Prostate gland (tissue), 2 donors: ENCODE measurements around the gene TBX10. TPM values are rescaled to one million over a fixed set of nuclear protein-coding genes. Genes with fewer than 3 reads are reported as not detected.

Source experiments
- DNase-seq: peaks from one replicate; pipeline ENCODE4 v3.0.0-alpha.2; 2019; ENCODE audit warnings: low spot score
- H3K27ac ChIP-seq, 2 donors: fragments of 200-600 bp; sonication (generic); 2 replicates each; pipeline ENCODE4 v1.5.1; 2017 to 2019
- H3K27me3 ChIP-seq: fragments of 200-600 bp; sonication (generic); replicated peaks from 2 replicates; pipeline ENCODE4 v1.5.1; 2019; ENCODE audit not compliant: insufficient read depth
- H3K36me3 ChIP-seq, 2 donors: fragments of 200-600 bp; sonication (generic); 1 replicate in 1 of 2; 2 replicates in 1 of 2; pipeline versions ENCODE4 v1.5.1 to v1.8.1; 2017 to 2019
- H3K4me1 ChIP-seq: fragments of 200-600 bp; sonication (generic); replicated peaks from 2 replicates; pipeline ENCODE4 v1.5.1; 2019
- H3K4me3 ChIP-seq, 2 donors: fragments of 200-600 bp; sonication (generic); 2 replicates each; pipeline ENCODE4 v1.5.1; 2017 to 2019
- H3K9me3 ChIP-seq: fragments of 200-600 bp; sonication (generic); 2 replicates; pipeline ENCODE4 v1.5.1; 2017
- CTCF ChIP-seq, 4 experiments: fragments of 200-600 bp in 2 of 4; fragments of 450-650 bp in 2 of 4; sonication (generic) in 2 of 4; IDR thresholded peaks; 1 replicate in 3 of 4; 2 replicates in 1 of 4; pipeline ENCODE4 v1.5.1; 2016 to 2019; ENCODE audit warnings: antibody characterized with exemption in 4 of 4, mild to moderate bottlenecking in 2 of 4, moderate library complexity in 2 of 4
- POLR2A ChIP-seq: fragments of 450-650 bp; IDR thresholded peaks from one replicate; pipeline ENCODE4 v1.6.1; 2016; ENCODE audit warnings: antibody characterized with exemption, mild to moderate bottlenecking
- POLR2AphosphoS5 ChIP-seq: sonication (generic); formaldehyde crosslinking; IDR thresholded peaks from one replicate; pipeline ENCODE4 v1.6.1; 2017; ENCODE audit warnings: antibody characterized with exemption
- WGBS: methylation state at CpG from one replicate; pipeline ENCODE4 v1.1.5; 2018; 5-methylcytosine and 5-hydroxymethylcytosine counted together
- intact Hi-C: fragments of 100-400 bp; cut with DNase I; formaldehyde crosslinking; loops from one replicate; pipeline ENCODE4 v1.14.2; 2022
- total RNA-seq, 2 donors: library from RNA; depleted of rRNA; stranded (reverse); fragments of >200 nt; gene quantifications; one replicate each; pipeline ENCODE4 v1.1.0, GENCODE V29; 2016

The TBX10 gene
- total RNA-seq, 2 donors from 2014 or later, result not detected

- no peak for TF ChIP-seq CTCF (IDR thresholded peaks at IDR 0.05)
- no peak for TF ChIP-seq POLR2AphosphoS5
- TF ChIP-seq POLR2A, result no peak
- H3K27me3 ChIP-seq, result no peaks in the 10 kb centered on the region
- 68% methylated on average over 7 of the region's 7 CpGs for WGBS
- no peak overlapping the region for H3K27ac ChIP-seq
- no peaks in the 10 kb centered on the region for H3K36me3 ChIP-seq
- intact Hi-C loops, result no loop called here
- no peak overlapping the region for H3K4me3 ChIP-seq
- no peaks in the 10 kb centered on the region for H3K9me3 ChIP-seq
- no peaks in the 10 kb centered on the region for H3K4me1 ChIP-seq
- no peak for DNase-seq
Measured at GRCh38 chr11:67617243-67617953, 22.2 kb downstream of the TBX10 start.

- no peak overlapping the region for H3K4me3 ChIP-seq
- 43% methylated on average over 11 of the region's 11 CpGs for WGBS
- H3K9me3 ChIP-seq, result no peaks in the 10 kb centered on the region
- H3K36me3 ChIP-seq, result no peaks in the 10 kb centered on the region
- H3K27ac ChIP-seq, result no peak overlapping the region
- intact Hi-C loops, result no loop called here
- H3K27me3 ChIP-seq, result no peaks in the 10 kb centered on the region
- no peak for DNase-seq
- no peaks in the 10 kb centered on the region for H3K4me1 ChIP-seq
- TF ChIP-seq POLR2AphosphoS5 (no peak), POLR2A (no peak), CTCF (IDR thresholded peaks at IDR 0.05) (no peak)
Measured at GRCh38 chr11:67616431-67617242, 22.9 kb downstream of the TBX10 start.

- WGBS, result 35% methylated on average over 25 of the region's 34 CpGs
- Histone ChIP-seq H3K4me1 (no peaks in the 10 kb centered on the region), H3K36me3 (no peaks in the 10 kb centered on the region), H3K27me3 (no peaks in the 10 kb centered on the region), H3K27ac (no peak overlapping the region), H3K4me3 (no peak overlapping the region), H3K9me3 (no peaks in the 10 kb centered on the region)
- intact Hi-C loops, result no loop called here
- TF ChIP-seq CTCF (IDR thresholded peaks at IDR 0.05) (no peak), POLR2A (no peak), POLR2AphosphoS5 (no peak)
- DNase-seq, result no peak
Measured at GRCh38 chr11:67615728-67616430, 23.7 kb downstream of the TBX10 start.

- no peaks in the 10 kb centered on the region for H3K4me1 ChIP-seq
- WGBS, result 78% methylated on average over 16 of the region's 18 CpGs
- H3K4me3 ChIP-seq, result no peak overlapping the region
- no peak for DNase-seq
- H3K27me3 ChIP-seq, result no peaks in the 10 kb centered on the region
- H3K27ac ChIP-seq, result no peak overlapping the region
- H3K9me3 ChIP-seq, result no peaks in the 10 kb centered on the region
- no peaks in the 10 kb centered on the region for H3K36me3 ChIP-seq
- no peak for TF ChIP-seq POLR2A
- TF ChIP-seq CTCF (IDR thresholded peaks at IDR 0.05), result peak in 1 of 4 experiments; percentile 43
- TF ChIP-seq POLR2AphosphoS5, result no peak
- intact Hi-C loops, result no loop called here
Measured at GRCh38 chr11:67614730-67615714, 24.5 kb downstream of the TBX10 start.
